Parathyroid adenoma (tissue), 2 donors: ENCODE results near the gene PIP4K2C.
A peak's percentile ranks its signal among the peaks of the same experiment; 100 is the strongest.

Experiments used
- H2AFZ ChIP-seq: fragments of 300-600 bp; sonication (generic); one replicate; pipeline ENCODE4 v1.7.0; 2017; ENCODE audit warnings: antibody characterized with exemption, mild to moderate bottlenecking
- H3K27ac ChIP-seq: fragments of 300-600 bp; sonication (generic); one replicate; pipeline ENCODE4 v1.7.0; 2017
- H3K27me3 ChIP-seq: fragments of 300-600 bp; sonication (generic); one replicate; pipeline ENCODE4 v1.7.0; 2017; ENCODE audit warnings: low read length; ENCODE audit not compliant: control insufficient read depth, insufficient read depth
- H3K36me3 ChIP-seq: fragments of 300-600 bp; sonication (generic); one replicate; pipeline ENCODE4 v1.7.0; 2017; ENCODE audit warnings: low read length; ENCODE audit not compliant: control insufficient read depth, insufficient read depth
- H3K4me1 ChIP-seq: fragments of 300-600 bp; sonication (generic); one replicate; pipeline ENCODE4 v1.7.0; 2017; ENCODE audit warnings: control low read depth
- H3K4me2 ChIP-seq: fragments of 300-600 bp; sonication (generic); one replicate; pipeline ENCODE4 v1.7.0; 2017; ENCODE audit warnings: low read length
- H3K4me3 ChIP-seq: fragments of 300-600 bp; sonication (generic); one replicate; pipeline ENCODE4 v1.7.0; 2017; ENCODE audit warnings: low read depth, low read length
- H3K79me2 ChIP-seq: fragments of 300-600 bp; sonication (generic); one replicate; pipeline ENCODE4 v1.7.0; 2017; ENCODE audit warnings: control low read depth
- H3K9ac ChIP-seq: fragments of 300-600 bp; sonication (generic); one replicate; pipeline ENCODE4 v1.7.0; 2017; ENCODE audit warnings: mild to moderate bottlenecking
- H3K9me3 ChIP-seq: fragments of 300-600 bp; sonication (generic); one replicate; pipeline ENCODE4 v1.7.0; 2017; ENCODE audit warnings: low read length; ENCODE audit not compliant: control insufficient read depth
- CTCF ChIP-seq: fragments of 300-600 bp; sonication (generic); IDR thresholded peaks from one replicate; pipeline ENCODE4 v1.7.0; 2017; ENCODE audit warnings: antibody characterized with exemption, mild to moderate bottlenecking
- donor health status: primary hyperparathyroidism.

PIP4K2C gene

GRCh38 chr12:57593187-57593586, 2.2 kb downstream of the PIP4K2C start:
- H3K9me3 ChIP-seq = no peaks in the 10 kb centered on the region
- H2AFZ ChIP-seq = no peak overlapping the region
- H3K27ac ChIP-seq = no peak overlapping the region
- no peak for TF ChIP-seq CTCF
- no peak overlapping the region for H3K9ac ChIP-seq
- H3K36me3 ChIP-seq = no peaks in the 10 kb centered on the region
- H3K79me2 ChIP-seq = no peaks in the 10 kb centered on the region
- no peaks in the 10 kb centered on the region for H3K27me3 ChIP-seq
- no peak overlapping the region for H3K4me2 ChIP-seq
- H3K4me3 ChIP-seq = no peak overlapping the region
- no peaks in the 10 kb centered on the region for H3K4me1 ChIP-seq

GRCh38 chr12:57600395-57600794, 9.4 kb downstream of the PIP4K2C start:
- no peak overlapping the region for H3K4me2 ChIP-seq
- no peak overlapping the region for H3K9ac ChIP-seq
- peaks cover 13% of the 10 kb centered on the region for H3K4me1 ChIP-seq
- H3K4me3 ChIP-seq = no peak overlapping the region
- no peak overlapping the region for H3K27ac ChIP-seq
- TF ChIP-seq CTCF = no peak
- H3K36me3 ChIP-seq = no peaks in the 10 kb centered on the region
- H3K79me2 ChIP-seq = no peaks in the 10 kb centered on the region
- no peak overlapping the region for H2AFZ ChIP-seq
- H3K9me3 ChIP-seq = no peaks in the 10 kb centered on the region
- no peaks in the 10 kb centered on the region for H3K27me3 ChIP-seq

GRCh38 chr12:57602544-57602943, 11.6 kb downstream of the PIP4K2C start:
- H2AFZ ChIP-seq = no peak overlapping the region
- no peak overlapping the region for H3K9ac ChIP-seq
- no peaks in the 10 kb centered on the region for H3K27me3 ChIP-seq
- no peaks in the 10 kb centered on the region for H3K9me3 ChIP-seq
- no peak overlapping the region for H3K27ac ChIP-seq
- H3K4me1 ChIP-seq = peaks cover 13% of the 10 kb centered on the region
- H3K4me3 ChIP-seq = no peak overlapping the region
- H3K36me3 ChIP-seq = no peaks in the 10 kb centered on the region
- no peak overlapping the region for H3K4me2 ChIP-seq
- H3K79me2 ChIP-seq = no peaks in the 10 kb centered on the region
- TF ChIP-seq CTCF = no peak

DNA sequence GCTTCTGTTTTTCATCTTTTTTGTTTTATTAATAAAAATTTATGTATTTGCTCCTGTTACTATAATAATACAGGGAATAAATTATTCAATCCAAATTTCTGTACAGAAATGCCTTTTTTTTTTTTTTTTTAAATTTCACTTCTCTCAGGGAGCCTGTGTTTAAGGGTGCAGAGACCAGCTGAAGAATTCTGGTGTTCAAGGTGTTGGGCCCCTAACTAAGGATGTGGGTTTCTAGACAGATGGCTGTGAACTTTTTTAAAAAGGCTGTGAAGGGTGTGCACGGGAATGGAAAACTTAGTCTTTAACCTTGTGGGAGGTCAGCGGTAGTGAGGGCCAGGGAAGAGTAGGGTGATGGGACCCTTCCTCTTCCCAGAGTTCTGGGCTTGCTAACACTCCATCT, 12.3 kb downstream of the PIP4K2C start:
- Histone ChIP-seq H3K27ac (peak overlapping the region; percentile 93), H3K9ac (no peak overlapping the region), H3K9me3 (no peaks in the 10 kb centered on the region), H3K4me1 (peaks cover 13% of the 10 kb centered on the region), H3K27me3 (no peaks in the 10 kb centered on the region), H3K4me3 (peak overlapping the region; percentile 87), H2AFZ (peak overlapping the region; percentile 99), H3K4me2 (peak overlapping the region; percentile 96), H3K79me2 (no peaks in the 10 kb centered on the region), H3K36me3 (no peaks in the 10 kb centered on the region)
- TF ChIP-seq CTCF = no peak

GRCh38 chr12:57603815-57604453, 12.9 kb downstream of the PIP4K2C start:
- Histone ChIP-seq H2AFZ (peak overlapping the region; percentile 99), H3K4me2 (peak overlapping the region; percentile 96), H3K9me3 (no peaks in the 10 kb centered on the region), H3K27me3 (no peaks in the 10 kb centered on the region), H3K27ac (peak overlapping the region; percentile 93), H3K79me2 (no peaks in the 10 kb centered on the region), H3K9ac (peak overlapping the region; percentile 87), H3K4me3 (peak overlapping the region; percentile 87), H3K4me1 (peaks cover 13% of the 10 kb centered on the region), H3K36me3 (no peaks in the 10 kb centered on the region)
- no peak for TF ChIP-seq CTCF
